Activated CD4-positive, alpha-beta T cell treated with anti-CD3 and anti-CD28 coated beads, Interleukin-2, amount 50 U/mL, for 1 hour (primary cell): Measurements from ENCODE around the gene FBXW7.

Source experiments
- DNase-seq: peaks from one replicate; pipeline ENCODE4 v3.0.0-alpha.2; 2020

FBXW7 gene

GRCh38 chr4:152364383-152364782 lies 171.5 kb downstream of the FBXW7 start:
- DNase-seq, result no peak

DNA sequence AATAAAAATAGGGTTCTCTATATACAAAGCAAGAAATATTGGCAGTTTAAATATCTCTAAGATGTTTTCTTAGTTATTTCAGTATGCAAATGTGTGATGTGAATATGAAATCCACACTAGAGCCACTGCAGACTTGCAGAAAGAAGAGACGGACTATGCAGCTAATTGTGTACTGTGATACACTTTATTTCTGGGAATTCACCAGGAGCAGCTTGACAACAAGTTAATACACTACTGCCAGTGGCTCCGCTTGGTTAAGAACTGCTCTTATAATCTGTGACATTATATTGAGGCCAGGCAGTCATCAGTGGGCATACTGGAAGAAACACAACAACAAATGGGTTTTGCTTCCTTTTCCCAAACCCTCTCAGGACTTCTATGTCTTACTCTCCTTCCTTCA lies 172.0 kb downstream of the FBXW7 start:
- DNase-seq, result no peak

GRCh38 chr4:152363086-152363485 lies 172.8 kb downstream of the FBXW7 start:
- no peak for DNase-seq

DNA sequence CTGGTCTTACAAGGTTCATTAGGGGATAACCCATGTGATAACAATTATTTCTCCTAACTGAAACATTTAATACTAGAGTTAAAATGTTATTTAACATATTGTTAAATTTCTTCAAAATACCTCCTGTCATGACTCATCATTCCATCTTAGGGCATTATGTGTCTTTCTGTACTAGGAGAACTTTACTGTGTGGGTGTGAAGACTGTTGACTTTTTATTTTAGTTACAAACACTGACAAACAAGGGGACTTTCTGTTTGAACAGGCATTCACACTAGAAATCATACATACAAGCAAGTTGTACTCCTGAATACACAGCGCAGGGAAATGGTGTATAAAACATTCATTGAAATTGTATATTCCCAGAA lies 175.9 kb downstream of the FBXW7 start:
- DNase-seq, result no peak

- DNase-seq, result no peak
Measured at GRCh38 chr4:152359208-152360044, 176.5 kb downstream of the FBXW7 start.

- DNase-seq, result no peak
Measured at GRCh38 chr4:152357206-152357605, 178.7 kb downstream of the FBXW7 start.

- DNase-seq, result no peak
Measured at GRCh38 chr4:152356428-152357034, 179.4 kb downstream of the FBXW7 start.

- DNase-seq, result no peak
Measured at GRCh38 chr4:152352622-152353116, 183.2 kb downstream of the FBXW7 start.

- no peak for DNase-seq
Measured at GRCh38 chr4:152352215-152352614, 183.7 kb downstream of the FBXW7 start.

DNA sequence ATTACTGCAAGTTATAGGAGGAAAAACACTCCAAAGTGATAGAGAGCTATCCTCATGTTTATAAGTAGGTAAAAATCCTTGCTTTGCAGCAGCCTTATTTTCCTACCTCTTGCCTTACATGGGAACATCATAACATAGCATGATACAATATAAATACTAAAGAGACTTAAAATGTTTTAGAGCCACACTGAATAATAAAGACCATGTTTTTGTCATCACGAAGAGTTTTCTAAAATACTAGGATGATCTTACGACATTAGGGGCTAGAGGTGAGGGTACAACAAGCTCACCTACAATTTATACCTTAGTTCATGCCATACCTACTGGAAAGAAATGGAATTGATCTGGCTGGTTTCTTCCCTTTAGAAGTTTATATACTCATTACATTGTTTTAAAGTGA lies 184.8 kb downstream of the FBXW7 start:
- no peak for DNase-seq

DNA sequence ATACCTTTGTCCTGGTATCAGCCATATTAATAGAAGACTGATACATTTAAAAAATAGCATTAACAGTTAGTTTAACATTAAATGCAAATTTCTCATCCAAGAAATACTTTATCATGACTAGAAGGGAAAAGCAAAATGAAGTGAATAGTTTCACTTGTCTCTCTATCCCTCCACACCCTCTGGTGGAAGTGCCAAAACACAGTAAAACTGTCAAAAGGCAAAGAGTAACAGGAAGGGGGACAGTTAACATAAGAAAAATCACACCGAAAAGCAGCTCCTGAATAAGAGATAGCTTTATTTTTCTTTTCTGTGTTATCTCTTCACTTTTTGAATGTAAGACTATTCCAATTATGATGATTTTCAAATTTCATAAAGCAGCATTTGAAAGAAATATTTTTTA lies 187.2 kb downstream of the FBXW7 start:
- no peak for DNase-seq

DNA sequence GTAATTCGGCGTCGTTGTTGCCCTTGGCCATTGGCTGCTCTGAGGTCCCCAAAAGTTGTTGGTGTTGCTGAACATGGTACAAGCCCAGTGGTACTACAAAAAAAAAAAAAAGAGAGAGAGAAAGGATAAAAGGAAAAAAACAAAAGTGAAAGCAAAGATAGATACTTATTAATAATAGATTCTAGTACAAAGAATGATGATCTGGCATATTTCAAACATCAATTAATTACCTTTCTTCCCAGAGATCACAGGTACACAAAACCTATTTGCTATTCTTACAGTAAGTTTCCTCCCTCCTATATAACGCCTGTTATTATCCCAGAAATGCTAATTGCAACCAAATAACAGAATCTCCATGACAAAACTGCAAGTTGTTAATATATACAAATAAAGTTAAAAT lies 188.9 kb downstream of the FBXW7 start:
- no peak for DNase-seq

- DNase-seq, result no peak
Measured at GRCh38 chr4:152346526-152346925, 189.4 kb downstream of the FBXW7 start.

DNA sequence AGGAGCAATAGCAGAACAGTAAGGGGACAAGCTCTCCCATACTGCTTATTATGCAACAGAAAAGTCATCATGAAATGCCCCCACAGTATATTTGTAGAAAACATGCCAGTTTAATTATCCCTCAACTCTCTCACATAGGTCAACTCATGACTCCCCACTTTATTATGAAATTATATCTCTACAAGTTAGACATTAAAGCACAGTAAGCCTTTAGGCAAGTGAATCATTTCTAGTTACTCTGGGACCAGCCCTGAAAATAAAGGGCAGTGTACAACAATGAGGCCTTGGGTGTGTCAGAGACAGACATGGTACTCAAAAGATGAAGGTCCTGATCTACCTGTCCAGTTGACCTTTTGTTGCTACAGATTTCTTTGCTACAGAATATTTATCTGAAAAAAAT lies 191.9 kb downstream of the FBXW7 start:
- DNase-seq, result no peak

GRCh38 chr4:152342293-152342692 lies 193.6 kb downstream of the FBXW7 start:
- DNase-seq, result no peak

DNA sequence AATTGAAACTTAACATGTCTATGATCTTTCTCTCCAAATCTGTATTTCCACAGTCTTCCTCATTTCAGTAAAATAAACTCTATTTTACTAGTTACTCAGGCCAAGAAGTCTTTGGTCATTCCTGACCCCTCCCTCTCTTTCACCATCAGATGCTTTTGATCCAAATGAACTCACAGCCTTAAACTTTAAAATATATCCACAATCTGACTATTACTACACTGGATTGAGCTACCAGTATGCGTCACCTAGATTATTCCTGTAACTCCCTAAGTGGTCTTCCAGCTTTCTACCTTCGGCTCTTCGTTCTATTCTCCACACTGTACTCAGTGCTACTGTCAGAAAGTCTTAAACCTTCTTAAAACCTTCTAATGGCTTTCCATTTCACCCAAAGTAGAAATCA lies 195.1 kb downstream of the FBXW7 start:
- no peak for DNase-seq

DNA sequence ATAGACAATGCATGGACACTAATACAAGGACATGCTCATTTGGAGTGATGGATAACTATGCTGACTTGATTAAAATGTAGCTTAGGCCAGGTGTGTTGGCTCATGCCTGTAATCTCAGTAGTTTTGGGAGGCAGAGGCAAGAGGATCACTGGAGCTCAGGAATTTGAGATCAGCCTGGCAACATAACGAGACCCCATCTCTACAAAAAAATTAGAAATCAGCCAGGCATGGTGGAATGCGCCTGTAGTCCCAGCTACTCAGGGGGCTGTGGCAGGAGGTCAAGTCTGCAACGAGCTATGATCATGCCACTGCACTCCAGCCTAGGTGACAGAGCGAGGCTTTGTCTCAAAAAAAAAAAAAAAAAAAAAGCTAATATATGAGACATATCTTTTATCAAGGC lies 196.3 kb downstream of the FBXW7 start:
- no peak for DNase-seq

- DNase-seq, result no peak
Measured at GRCh38 chr4:152334931-152335330, 201.0 kb downstream of the FBXW7 start.

DNA sequence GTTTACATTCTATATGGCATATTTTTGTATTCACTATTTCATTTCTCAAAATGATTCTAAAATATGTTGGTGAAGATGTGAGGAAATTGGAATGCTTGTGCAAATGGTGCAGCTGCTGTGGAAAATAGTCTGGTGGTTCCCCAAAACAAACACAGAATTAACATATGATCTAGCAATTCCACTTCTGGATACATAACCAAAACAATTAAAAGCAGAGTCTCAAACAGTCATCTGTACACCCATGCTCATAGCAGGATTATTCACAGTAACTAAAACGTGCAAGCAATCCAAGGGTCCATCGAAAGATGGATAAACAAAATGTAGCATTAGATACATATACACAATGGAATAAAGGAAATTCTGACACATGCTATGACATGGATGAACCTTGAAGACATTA lies 204.8 kb downstream of the FBXW7 start:
- no peak for DNase-seq

DNA sequence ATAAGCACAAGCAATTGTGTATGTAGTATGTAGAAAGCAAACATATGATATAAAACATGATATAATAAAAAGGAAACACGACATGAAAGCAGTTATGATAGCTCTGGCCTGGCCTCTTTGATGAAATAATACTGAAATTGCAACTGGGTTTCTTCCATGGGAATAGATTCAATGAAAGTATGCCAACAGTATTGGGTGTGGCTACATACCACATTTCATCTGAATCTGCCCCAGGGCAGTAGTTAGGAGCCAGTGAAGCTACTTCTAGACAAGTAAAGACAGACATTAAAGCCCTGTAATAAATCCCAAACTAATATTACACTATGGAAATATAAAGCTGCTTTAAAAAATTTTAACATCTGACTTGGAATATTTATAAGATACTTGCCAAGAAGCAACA lies 207.3 kb downstream of the FBXW7 start:
- no peak for DNase-seq

DNA sequence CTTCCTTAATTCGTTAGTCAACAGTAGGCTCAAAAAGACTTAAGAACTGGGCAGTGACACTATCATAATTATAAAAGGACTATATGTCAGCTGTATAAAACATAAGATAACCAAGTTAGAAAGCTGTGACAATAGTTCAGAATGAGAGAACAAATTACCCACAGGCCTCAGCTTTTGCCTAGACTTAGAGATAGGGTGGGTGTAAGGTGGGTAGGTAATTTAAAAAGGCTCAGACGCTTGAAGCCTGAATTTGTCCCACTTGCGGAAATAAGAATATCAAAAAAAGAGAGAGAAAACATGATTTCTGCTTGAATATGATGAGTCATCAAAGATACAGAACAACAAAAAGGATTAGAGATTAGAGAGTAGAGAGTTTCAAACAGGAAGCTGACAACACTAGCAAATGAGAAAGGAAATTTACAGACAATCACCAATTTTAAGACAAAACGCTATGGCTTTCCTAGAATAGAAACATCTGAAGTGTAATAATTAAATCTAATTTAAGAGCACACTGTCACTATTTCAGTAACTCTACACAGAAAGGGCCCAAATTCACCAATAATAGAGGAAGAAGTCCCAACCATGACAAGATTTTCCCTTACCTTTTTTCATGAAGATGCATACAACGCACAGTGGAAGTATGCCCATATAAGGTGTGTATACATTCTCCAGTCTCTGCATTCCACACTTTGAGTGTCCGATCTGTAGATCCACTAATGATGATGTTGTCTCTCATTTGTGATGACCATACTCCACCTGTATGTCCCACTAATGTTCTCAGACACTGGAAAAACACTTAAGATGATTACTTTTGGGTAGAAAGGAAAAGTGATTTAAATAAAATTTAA lies 208.1 kb downstream of the FBXW7 start:
- DNase-seq, result no peak

DNA sequence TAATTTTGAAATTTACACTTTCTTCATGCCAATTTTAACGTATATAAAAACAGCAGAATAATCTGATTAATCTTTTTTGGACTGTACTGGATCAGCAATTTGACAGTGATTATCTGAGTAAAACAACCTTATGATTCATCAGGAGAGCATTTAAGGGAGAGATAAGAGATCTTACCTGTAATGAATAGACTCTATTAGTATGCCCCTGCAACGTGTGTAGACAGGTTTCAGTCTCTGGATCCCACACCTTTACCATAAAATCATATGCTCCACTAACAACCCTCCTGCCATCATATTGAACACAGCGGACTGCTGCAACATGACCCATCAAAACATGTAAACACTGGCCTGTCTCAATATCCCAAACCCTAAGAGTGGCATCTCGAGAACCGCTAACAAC lies 210.1 kb downstream of the FBXW7 start:
- no peak for DNase-seq

- DNase-seq, result no peak
Measured at GRCh38 chr4:152323221-152323620, 212.7 kb downstream of the FBXW7 start.

GRCh38 chr4:152322656-152323055 lies 213.2 kb downstream of the FBXW7 start:
- DNase-seq, result no peak
